HCT116 (cell line): ENCODE data around the gene IFT88. TPM values are rescaled to one million over a fixed set of nuclear protein-coding genes. Genes with fewer than 3 reads are reported as not detected.

Experiments
- ATAC-seq: fragments of 200-7000 bp; cut with Tn5 transposase; 2 replicates; pipeline ENCODE4 v1.9.1; 2020; ENCODE audit warnings: mild to moderate bottlenecking, moderate library complexity
- BruUV-seq: library from RNA; stranded (reverse); fragments of 400-500 nt; replicated peaks from 2 replicates; lab custom pipeline; 2021; lab: Mats Ljungman, UMichigan
- CTCF ChIA-PET: fragments of 300-600 bp; sonication (Branson Sonifier 250); formaldehyde crosslinking; loops from one replicate; lab custom pipeline; 2021; ENCODE audit warnings: antibody characterized with exemption; lab: Charles Lee
- POLR2A ChIA-PET: fragments of 300-600, 350-600 bp; sonication (Branson Sonifier 250); formaldehyde crosslinking; loops from one replicate; lab custom pipeline; 2021; ENCODE audit warnings: antibody characterized with exemption; lab: Charles Lee
- RAD21 ChIA-PET, 2 experiments: fragments of 300-600 bp; sonication (Branson Sonifier 250); formaldehyde crosslinking; loops; one replicate each; lab custom pipeline; 2023; ENCODE audit warnings: low total read pairs in 2 of 2; ENCODE audit not compliant: uncharacterized antibody in 2 of 2, unreplicated experiment in 2 of 2, low non-redundant PET in 1 of 2; lab: Charles Lee
- DNase-seq: peaks from one replicate; pipeline ENCODE4 v3.0.0-alpha.2; 2010; ENCODE audit warnings: low read depth, low spot score
- H2AFZ ChIP-seq: fragments of 200-600 bp; shearing (Covaris generic), sonication (generic); 2 replicates; pipeline ENCODE4 v1.6.1; 2017; ENCODE audit warnings: low read depth, mixed run types, mixed read lengths, antibody characterized with exemption, low read length; ENCODE audit not compliant: poor library complexity, severe bottlenecking
- H3K27ac ChIP-seq: 2 replicates; pipeline ENCODE4 v1.5.1; 2012; ENCODE audit warnings: low read depth, low read length
- H3K27me3 ChIP-seq: fragments of 200-600 bp; sonication (generic); 2 replicates; pipeline ENCODE4 v1.6.1; 2016; ENCODE audit warnings: mixed run types, low read length, mixed read lengths; ENCODE audit not compliant: insufficient read depth
- H3K36me3 ChIP-seq, 2 experiments: fragments of 200-500 bp in 1 of 2; fragments of 200-600 bp in 1 of 2; sonication (Bioruptor generic) in 1 of 2; sonication (generic) in 1 of 2; 2 replicates each; pipeline versions ENCODE4 v1.5.1 to v1.6.1; 2014 to 2016; ENCODE audit warnings: low read length in 2 of 2, inconsistent platforms in 1 of 2, mixed read lengths in 1 of 2, mixed run types in 1 of 2; ENCODE audit not compliant: insufficient read depth in 2 of 2, control insufficient read depth in 1 of 2
- H3K4me1 ChIP-seq, 2 experiments: fragments of 200-600 bp in 1 of 2; sonication (generic) in 1 of 2; 2 replicates each; pipeline versions ENCODE4 v1.5.1 to v1.6.1; 2012 to 2017; ENCODE audit warnings: low read length in 2 of 2, inconsistent platforms in 1 of 2, mild to moderate bottlenecking in 1 of 2, mixed read lengths in 1 of 2, mixed run types in 1 of 2, moderate library complexity in 1 of 2; ENCODE audit not compliant: insufficient read depth in 2 of 2, control insufficient read depth in 1 of 2
- H3K4me2 ChIP-seq: fragments of 200-600 bp; sonication (generic); 2 replicates; pipeline ENCODE4 v1.6.1; 2017; ENCODE audit warnings: mixed run types, low read length, mixed read lengths
- H3K4me3 ChIP-seq, 2 experiments: fragments of 200-600 bp in 1 of 2; sonication (generic) in 1 of 2; replicated peaks in 1 of 2; 2 replicates each; pipeline ENCODE4 v1.5.1; 2011 to 2016; ENCODE audit warnings: low read length in 2 of 2, control low read depth in 1 of 2, low read depth in 1 of 2, mild to moderate bottlenecking in 1 of 2, mixed read lengths in 1 of 2, mixed run types in 1 of 2
- H3K79me2 ChIP-seq: fragments of 200-600 bp; sonication (generic); 2 replicates; pipeline ENCODE4 v1.6.1; 2017; ENCODE audit warnings: mild to moderate bottlenecking, mixed run types, low read length, moderate library complexity, mixed read lengths; ENCODE audit not compliant: insufficient read depth
- H3K9ac ChIP-seq: fragments of 200-600 bp; sonication (generic); 2 replicates; pipeline ENCODE4 v1.6.1; 2016; ENCODE audit warnings: low read length, mixed read lengths
- H3K9me2 ChIP-seq: fragments of 200-600 bp; sonication (generic), shearing (Covaris generic); 2 replicates; pipeline ENCODE4 v1.6.1; 2017; ENCODE audit warnings: mixed run types, mild to moderate bottlenecking, moderate library complexity; ENCODE audit not compliant: insufficient read depth
- H3K9me3 ChIP-seq, 2 experiments: fragments of 200-500 bp in 1 of 2; fragments of 200-600 bp in 1 of 2; sonication (Bioruptor generic) in 1 of 2; sonication (generic) in 1 of 2; 2 replicates each; pipeline ENCODE4 v1.6.1; 2014 to 2017; ENCODE audit warnings: low read length in 2 of 2, mixed read lengths in 2 of 2, inconsistent platforms in 1 of 2, low read depth in 1 of 2, mild to moderate bottlenecking in 1 of 2, mixed run types in 1 of 2, moderate library complexity in 1 of 2; ENCODE audit not compliant: control insufficient read depth in 1 of 2, insufficient read depth in 1 of 2
- H4K20me1 ChIP-seq: fragments of 200-600 bp; sonication (generic), shearing (Covaris generic); 2 replicates; pipeline ENCODE4 v1.6.1; 2017; ENCODE audit warnings: mixed run types, mild to moderate bottlenecking, moderate library complexity; ENCODE audit not compliant: insufficient read depth
- ATF3 ChIP-seq: IDR thresholded peaks from 2 replicates; pipeline ENCODE4 v1.6.1; 2012
- CBX3 ChIP-seq: IDR thresholded peaks from 2 replicates; pipeline ENCODE4 v1.6.1; 2012; ENCODE audit warnings: low read depth
- EZH2phosphoT487 ChIP-seq: fragments of 200-600 bp; IDR thresholded peaks from 2 replicates; pipeline ENCODE4 v1.6.1; 2018; ENCODE audit warnings: antibody characterized with exemption, borderline replicate concordance
- FOSL1 ChIP-seq: IDR thresholded peaks from 2 replicates; pipeline ENCODE4 v1.6.1; 2012; ENCODE audit warnings: low read depth
- JUND ChIP-seq: IDR thresholded peaks from 2 replicates; pipeline ENCODE4 v1.6.1; 2012
- POLR2AphosphoS5 ChIP-seq: IDR thresholded peaks from 2 replicates; pipeline ENCODE4 v1.6.1; 2011; ENCODE audit warnings: mild to moderate bottlenecking, low read depth, low read length, moderate library complexity
- RAD21 ChIP-seq: IDR thresholded peaks from 2 replicates; pipeline ENCODE4 v1.6.1; 2012; ENCODE audit warnings: low read depth, mild to moderate bottlenecking
- SRF ChIP-seq: IDR thresholded peaks from 2 replicates; pipeline ENCODE4 v1.6.1; 2012; ENCODE audit warnings: low read depth
- TCF7L2 ChIP-seq: IDR thresholded peaks from 2 replicates; pipeline ENCODE4 v1.7.0; 2011; ENCODE audit warnings: borderline replicate concordance, inconsistent platforms; ENCODE audit not compliant: insufficient read depth, insufficient read length; ENCODE audit errors: extremely low read depth
- YY1 ChIP-seq: IDR thresholded peaks from 2 replicates; pipeline ENCODE4 v1.6.1; 2011; ENCODE audit warnings: low read length, low read depth, moderate library complexity, mild to moderate bottlenecking; ENCODE audit not compliant: insufficient replicate concordance; ENCODE audit errors: extremely low read depth
- ZFX ChIP-seq: fragments of 450-650 bp; IDR thresholded peaks from 2 replicates; pipeline ENCODE4 v1.6.1; 2017
- ZNF274 ChIP-seq: fragments of 200-500 bp; sonication (Bioruptor generic); IDR thresholded peaks from 2 replicates; pipeline ENCODE4 v1.6.1; 2014; ENCODE audit warnings: mild to moderate bottlenecking, low read depth, low read length, inconsistent platforms
- intact Hi-C: fragments of 100-400 bp; cut with micrococcal nuclease; formaldehyde crosslinking; loops from 2 replicates; pipeline ENCODE4 v1.10.0; 2022
- total RNA-seq: library from RNA; stranded (reverse); gene quantifications from one replicate; pipeline ENCODE4 v1.2.1, GENCODE V29; 2021; ENCODE audit not compliant: unreplicated experiment
- TF ChIP-seq, protein P1 (sequence below): IDR thresholded peaks from 2 replicates; pipeline ENCODE4 v1.6.1; 2012; ENCODE audit warnings: low read depth

IFT88 gene
- total RNA-seq, 1 experiment from 2014 or later, result 13.1 TPM

DNA sequence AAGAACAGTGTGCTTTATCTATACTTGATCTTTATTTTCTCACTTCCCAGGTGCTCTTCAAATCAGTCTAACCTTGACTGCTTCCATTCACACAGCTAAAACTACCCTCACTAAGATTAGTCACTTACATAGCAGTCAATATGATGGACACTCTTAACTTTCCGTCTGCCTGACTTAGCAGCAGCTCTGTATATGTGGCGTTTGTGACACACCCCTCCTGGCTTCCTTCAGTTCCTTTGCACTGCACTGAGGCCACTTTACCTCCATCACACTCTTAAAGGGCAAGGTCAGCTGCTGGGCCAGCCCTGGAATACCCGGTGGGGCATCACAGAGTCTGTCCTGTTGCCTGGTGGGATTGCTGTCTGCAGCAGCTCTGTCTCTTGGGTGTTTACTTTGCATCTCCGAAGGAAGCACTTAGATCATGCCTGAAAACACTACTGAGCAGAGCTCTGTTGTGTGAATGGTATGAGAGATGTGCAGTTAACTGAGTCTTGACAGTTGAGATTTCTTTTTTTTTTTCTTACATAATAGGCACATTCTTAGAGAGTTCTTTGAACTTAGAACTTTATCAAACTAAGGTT, 101.0 kb downstream of the IFT88 start:
- Histone ChIP-seq H3K79me2 (no peaks in the 10 kb centered on the region), H3K27ac (no peak overlapping the region), H4K20me1 (no peaks in the 10 kb centered on the region), H3K4me1 (no peaks in the 10 kb centered on the region), H3K4me2 (no peak overlapping the region), H3K36me3 (peaks cover 0 to 3% of the 10 kb centered on the region in 2 experiments; a peak in 1 of 4 replicates), H3K9me3 (no peaks in the 10 kb centered on the region), H3K9ac (no peak overlapping the region), H3K4me3 (no peak overlapping the region), H3K27me3 (no peaks in the 10 kb centered on the region), H2AFZ (no peak overlapping the region), H3K9me2 (no peaks in the 10 kb centered on the region)
- ATAC-seq, result no peak
- no TSS peak for BruUV-seq
- no peak for DNase-seq
- CTCF ChIA-PET, result no interaction called here
- intact Hi-C loops, result no loop called here
- POLR2A ChIA-PET, result interaction anchor here (0.6 kb wide), 1 partner anchor 37 kb away, joined by 5 read pairs; no protein-coding TSS in a partner anchor
- TF ChIP-seq YY1, result no peak
- TF ChIP-seq ZFX, result no peak
- no peak for TF ChIP-seq CBX3
- TF ChIP-seq POLR2AphosphoS5, result no peak
- TF ChIP-seq SRF, result no peak
- TF ChIP-seq FOSL1, result no peak
- TF ChIP-seq, protein P1, sequence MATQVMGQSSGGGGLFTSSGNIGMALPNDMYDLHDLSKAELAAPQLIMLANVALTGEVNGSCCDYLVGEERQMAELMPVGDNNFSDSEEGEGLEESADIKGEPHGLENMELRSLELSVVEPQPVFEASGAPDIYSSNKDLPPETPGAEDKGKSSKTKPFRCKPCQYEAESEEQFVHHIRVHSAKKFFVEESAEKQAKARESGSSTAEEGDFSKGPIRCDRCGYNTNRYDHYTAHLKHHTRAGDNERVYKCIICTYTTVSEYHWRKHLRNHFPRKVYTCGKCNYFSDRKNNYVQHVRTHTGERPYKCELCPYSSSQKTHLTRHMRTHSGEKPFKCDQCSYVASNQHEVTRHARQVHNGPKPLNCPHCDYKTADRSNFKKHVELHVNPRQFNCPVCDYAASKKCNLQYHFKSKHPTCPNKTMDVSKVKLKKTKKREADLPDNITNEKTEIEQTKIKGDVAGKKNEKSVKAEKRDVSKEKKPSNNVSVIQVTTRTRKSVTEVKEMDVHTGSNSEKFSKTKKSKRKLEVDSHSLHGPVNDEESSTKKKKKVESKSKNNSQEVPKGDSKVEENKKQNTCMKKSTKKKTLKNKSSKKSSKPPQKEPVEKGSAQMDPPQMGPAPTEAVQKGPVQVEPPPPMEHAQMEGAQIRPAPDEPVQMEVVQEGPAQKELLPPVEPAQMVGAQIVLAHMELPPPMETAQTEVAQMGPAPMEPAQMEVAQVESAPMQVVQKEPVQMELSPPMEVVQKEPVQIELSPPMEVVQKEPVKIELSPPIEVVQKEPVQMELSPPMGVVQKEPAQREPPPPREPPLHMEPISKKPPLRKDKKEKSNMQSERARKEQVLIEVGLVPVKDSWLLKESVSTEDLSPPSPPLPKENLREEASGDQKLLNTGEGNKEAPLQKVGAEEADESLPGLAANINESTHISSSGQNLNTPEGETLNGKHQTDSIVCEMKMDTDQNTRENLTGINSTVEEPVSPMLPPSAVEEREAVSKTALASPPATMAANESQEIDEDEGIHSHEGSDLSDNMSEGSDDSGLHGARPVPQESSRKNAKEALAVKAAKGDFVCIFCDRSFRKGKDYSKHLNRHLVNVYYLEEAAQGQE, result no peak
- no peak for TF ChIP-seq ZNF274
- TF ChIP-seq TCF7L2, result no peak
- TF ChIP-seq ATF3, result no peak
- no peak for TF ChIP-seq JUND
- TF ChIP-seq RAD21, result no peak
- no peak for TF ChIP-seq EZH2phosphoT487
- RAD21 ChIA-PET, result no interaction called here
